ENCODE results near the gene PTPRE.
A peak's percentile ranks its signal among the peaks of the same experiment; 100 is the strongest.

PTPRE gene

DNA sequence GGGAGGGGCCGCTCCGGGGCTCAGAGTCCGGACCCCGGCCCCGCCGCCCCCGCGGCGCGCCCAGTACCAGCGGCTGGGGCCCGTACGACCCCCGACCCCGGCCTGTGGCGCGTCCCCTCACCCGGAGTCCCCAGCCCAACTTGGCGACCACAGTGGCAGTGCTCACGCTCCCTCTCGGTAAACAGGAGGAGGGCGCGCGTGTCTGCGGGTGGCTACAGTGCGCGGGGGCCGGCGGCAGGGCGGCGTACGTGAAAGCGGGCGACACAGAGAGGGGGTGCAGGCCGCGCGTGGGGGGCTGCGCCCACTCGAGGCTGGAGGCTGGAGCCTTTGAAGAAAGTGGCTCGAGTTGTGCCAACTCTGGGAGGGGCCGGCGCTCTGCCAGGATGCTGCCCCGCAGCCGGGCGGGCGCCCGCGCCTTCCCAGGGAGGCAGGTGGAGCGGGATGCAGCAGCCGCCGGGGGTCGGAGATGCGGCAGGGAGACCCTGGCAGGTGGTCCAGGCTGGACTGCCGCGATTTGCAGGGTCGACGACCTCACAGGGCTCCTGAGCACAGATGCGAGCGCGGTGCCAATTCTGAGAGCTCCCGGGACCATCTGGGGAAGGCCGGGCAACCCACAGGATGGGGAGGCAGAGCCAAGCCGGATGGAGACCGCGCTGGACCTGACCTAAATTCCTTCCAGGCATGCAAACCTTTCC, 655 bp downstream of the PTPRE start:
- Histone ChIP-seq H3K27me3 (ENCODE audit: control insufficient read depth, insufficient read depth, low read length, poor library complexity, severe bottlenecking) (peaks cover 43% of the 10 kb centered on the region), H3K36me3 (ENCODE audit: control insufficient read depth, insufficient read depth, low read length) (no peaks in the 10 kb centered on the region), H3K4me1 (ENCODE audit: control insufficient read depth, insufficient read depth, low read length) (no peaks in the 10 kb centered on the region), H3K27ac (ENCODE audit: insufficient read depth, low read depth, low read length, poor library complexity, severe bottlenecking) (no peak overlapping the region), H3K4me3 (ENCODE audit: insufficient read depth, low read depth, low read length) (peak overlapping the region; percentile 56), H3K9me3 (ENCODE audit: control insufficient read depth, low read length) (no peaks in the 10 kb centered on the region)
- 21 to 22% methylated on average over 65 of the region's 65 CpGs for WGBS, 2 experiments

DNA sequence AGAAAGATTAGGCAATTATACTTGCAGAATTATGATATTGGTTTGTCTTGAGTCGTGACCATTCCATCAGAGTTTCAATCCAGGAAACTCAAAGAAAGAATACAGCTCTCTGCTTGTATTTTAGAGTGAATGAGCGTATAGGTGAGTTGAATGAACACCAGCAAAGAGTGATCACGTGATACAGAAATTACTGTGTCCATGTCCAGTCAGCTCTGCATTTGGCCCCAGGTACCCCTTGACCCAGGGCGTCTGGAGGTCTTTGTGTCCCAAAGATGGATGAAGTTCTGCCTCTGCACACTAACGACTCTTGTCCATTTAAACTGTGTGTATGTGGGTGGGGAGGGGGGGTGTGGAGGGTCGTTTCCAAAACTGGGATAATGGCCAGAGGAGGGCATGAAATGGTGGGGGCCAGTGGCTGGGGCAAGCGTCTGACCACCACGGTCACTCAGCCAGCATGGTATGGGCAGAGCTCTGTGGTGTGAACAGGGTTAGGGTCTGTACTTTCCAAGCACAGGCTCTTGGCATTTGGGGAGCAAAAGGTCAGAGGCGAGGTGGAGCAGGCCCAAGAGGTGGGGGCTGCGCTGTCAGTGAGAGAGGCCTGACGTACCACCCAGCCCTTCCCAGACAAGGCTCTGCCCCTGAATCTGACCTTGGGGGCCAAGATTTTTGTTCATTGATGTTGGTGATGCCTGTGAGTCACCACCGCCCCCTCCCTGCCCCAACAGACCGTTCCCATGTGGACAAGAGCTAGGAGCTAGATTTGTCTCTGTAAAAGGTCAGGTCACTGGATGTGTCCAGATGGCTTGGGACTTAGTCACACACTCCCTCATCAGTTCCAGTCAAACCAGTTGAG, 1.4 kb downstream of the PTPRE start:
- 90% methylated on average over 13 of the region's 13 CpGs for WGBS, 2 experiments
- H3K9me3 ChIP-seq (ENCODE audit: control insufficient read depth, low read length) = no peaks in the 10 kb centered on the region
- peaks cover 43% of the 10 kb centered on the region for H3K27me3 ChIP-seq (ENCODE audit: control insufficient read depth, insufficient read depth, low read length, poor library complexity, severe bottlenecking)
- H3K4me1 ChIP-seq (ENCODE audit: control insufficient read depth, insufficient read depth, low read length) = no peaks in the 10 kb centered on the region
- no peak overlapping the region for H3K4me3 ChIP-seq (ENCODE audit: insufficient read depth, low read depth, low read length)
- no peak overlapping the region for H3K27ac ChIP-seq (ENCODE audit: insufficient read depth, low read depth, low read length, poor library complexity, severe bottlenecking)
- no peaks in the 10 kb centered on the region for H3K36me3 ChIP-seq (ENCODE audit: control insufficient read depth, insufficient read depth, low read length)

DNA sequence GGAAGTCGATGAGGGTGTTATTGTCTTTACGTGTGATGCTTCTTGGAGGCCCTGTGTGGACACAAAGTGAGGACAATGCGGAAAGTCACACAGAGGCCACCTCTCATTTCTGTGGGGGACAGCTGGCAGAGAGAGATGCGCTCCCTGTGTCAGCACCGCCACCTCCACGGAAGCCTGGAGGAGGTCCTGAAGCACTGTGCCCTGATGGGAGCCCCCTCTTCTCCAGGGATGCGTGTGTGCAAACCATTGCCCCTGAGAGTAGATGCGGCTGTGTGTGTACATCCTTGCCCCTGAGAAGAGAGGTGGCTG, 2.0 kb downstream of the PTPRE start:
- H3K4me1 ChIP-seq (ENCODE audit: control insufficient read depth, insufficient read depth, low read length) = no peaks in the 10 kb centered on the region
- WGBS, 2 experiments = 92 to 95% methylated on average over 8 of the region's 8 CpGs
- H3K4me3 ChIP-seq (ENCODE audit: insufficient read depth, low read depth, low read length) = no peak overlapping the region
- H3K36me3 ChIP-seq (ENCODE audit: control insufficient read depth, insufficient read depth, low read length) = no peaks in the 10 kb centered on the region
- H3K27ac ChIP-seq (ENCODE audit: insufficient read depth, low read depth, low read length, poor library complexity, severe bottlenecking) = no peak overlapping the region
- peaks cover 43% of the 10 kb centered on the region for H3K27me3 ChIP-seq (ENCODE audit: control insufficient read depth, insufficient read depth, low read length, poor library complexity, severe bottlenecking)
- no peaks in the 10 kb centered on the region for H3K9me3 ChIP-seq (ENCODE audit: control insufficient read depth, low read length)

DNA sequence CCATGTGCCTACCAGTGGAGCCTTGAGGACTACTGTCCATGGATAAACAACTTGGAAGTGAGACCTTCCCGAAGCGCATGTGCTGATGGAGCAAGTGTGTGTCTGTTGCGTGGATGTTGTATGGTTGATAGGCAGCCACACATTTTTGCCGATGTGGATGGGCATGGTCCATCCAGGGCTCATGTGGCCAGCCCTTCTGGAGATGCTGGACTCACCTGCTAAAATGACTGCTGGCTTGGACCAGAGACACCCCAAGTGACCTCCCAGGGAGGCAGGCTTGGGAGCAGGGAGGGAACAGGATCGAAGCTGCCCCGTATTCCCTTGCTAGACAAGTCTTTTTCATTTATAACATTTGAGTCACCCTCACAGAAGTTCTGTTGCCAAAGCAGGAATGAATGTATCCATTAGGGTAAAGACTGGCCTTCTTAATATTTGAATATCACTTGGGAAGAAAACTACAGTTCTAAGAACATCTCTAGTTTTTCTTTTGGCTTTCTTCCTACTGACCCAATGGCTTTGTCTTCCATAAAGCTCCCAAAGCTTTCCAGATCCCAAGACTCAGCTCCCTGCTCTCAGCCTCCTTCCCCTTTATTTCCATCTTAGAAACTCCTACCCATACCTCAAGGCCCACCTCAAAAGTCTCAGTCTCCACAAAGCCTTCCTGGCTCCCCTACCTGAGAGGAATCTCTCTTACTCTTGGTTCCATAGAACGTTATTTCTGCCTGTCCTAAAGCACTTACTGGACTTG, 3.0 kb downstream of the PTPRE start:
- Histone ChIP-seq H3K27ac (ENCODE audit: insufficient read depth, low read depth, low read length, poor library complexity, severe bottlenecking) (no peak overlapping the region), H3K4me1 (ENCODE audit: control insufficient read depth, insufficient read depth, low read length) (peaks cover 5% of the 10 kb centered on the region), H3K27me3 (ENCODE audit: control insufficient read depth, insufficient read depth, low read length, poor library complexity, severe bottlenecking) (peaks cover 43% of the 10 kb centered on the region), H3K9me3 (ENCODE audit: control insufficient read depth, low read length) (no peaks in the 10 kb centered on the region), H3K36me3 (ENCODE audit: control insufficient read depth, insufficient read depth, low read length) (no peaks in the 10 kb centered on the region), H3K4me3 (ENCODE audit: insufficient read depth, low read depth, low read length) (no peak overlapping the region)
- WGBS, 2 experiments = 95% methylated on average over 7 of the region's 7 CpGs

DNA sequence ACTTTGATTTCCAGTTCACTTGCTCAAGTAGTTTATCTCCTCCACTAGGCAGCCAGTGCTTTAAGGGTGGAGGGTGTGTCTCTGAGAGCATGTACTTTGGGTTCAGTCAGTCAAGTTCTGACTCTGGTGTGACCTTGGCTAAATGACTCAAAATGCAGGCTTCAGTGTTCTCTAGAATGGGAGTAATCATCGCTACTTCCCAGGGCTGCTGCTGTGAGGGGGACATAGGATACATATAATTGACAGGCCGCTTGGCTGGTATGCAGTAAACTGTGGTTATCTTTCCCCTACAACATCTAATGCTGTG, 3.5 kb downstream of the PTPRE start:
- Histone ChIP-seq H3K4me1 (ENCODE audit: control insufficient read depth, insufficient read depth, low read length) (peaks cover 5% of the 10 kb centered on the region), H3K36me3 (ENCODE audit: control insufficient read depth, insufficient read depth, low read length) (no peaks in the 10 kb centered on the region), H3K9me3 (ENCODE audit: control insufficient read depth, low read length) (no peaks in the 10 kb centered on the region), H3K4me3 (ENCODE audit: insufficient read depth, low read depth, low read length) (no peak overlapping the region), H3K27ac (ENCODE audit: insufficient read depth, low read depth, low read length, poor library complexity, severe bottlenecking) (no peak overlapping the region), H3K27me3 (ENCODE audit: control insufficient read depth, insufficient read depth, low read length, poor library complexity, severe bottlenecking) (peaks cover 43% of the 10 kb centered on the region)
- 93 to 96% methylated on average over 2 of the region's 2 CpGs for WGBS, 2 experiments

DNA sequence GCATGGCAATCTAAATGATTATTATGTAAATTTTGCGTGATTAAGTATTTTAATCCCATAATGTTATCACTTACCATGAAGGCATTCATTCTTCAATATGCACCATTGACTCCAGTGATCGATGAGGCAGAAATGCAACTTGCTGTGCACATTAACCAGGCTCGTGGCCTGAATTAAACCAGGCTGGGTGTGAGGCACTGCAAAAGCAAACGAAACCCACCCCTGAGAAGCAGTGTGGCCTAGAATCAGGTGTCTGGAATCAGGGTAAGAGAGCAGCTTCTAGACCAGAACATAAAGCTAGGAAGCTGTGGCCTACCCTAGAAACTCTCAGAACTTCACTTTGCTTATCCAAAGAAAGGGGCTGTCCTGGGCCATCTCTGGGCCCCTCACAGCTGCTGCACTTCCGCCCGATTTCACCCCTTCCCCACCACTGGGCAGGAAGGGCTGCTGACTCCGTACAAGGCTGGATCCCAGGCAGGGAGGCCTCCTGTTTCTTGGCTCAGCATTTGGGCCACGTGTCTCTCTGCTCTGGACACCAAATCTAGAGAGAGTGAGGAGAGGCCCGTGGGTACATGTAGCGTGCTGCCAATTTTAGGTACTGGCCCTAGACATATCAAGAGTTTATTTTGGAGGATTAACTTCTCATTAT, 4.4 kb downstream of the PTPRE start:
- H3K36me3 ChIP-seq (ENCODE audit: control insufficient read depth, insufficient read depth, low read length) = no peaks in the 10 kb centered on the region
- no peak overlapping the region for H3K27ac ChIP-seq (ENCODE audit: insufficient read depth, low read depth, low read length, poor library complexity, severe bottlenecking)
- H3K4me1 ChIP-seq (ENCODE audit: control insufficient read depth, insufficient read depth, low read length) = peaks cover 5% of the 10 kb centered on the region
- H3K9me3 ChIP-seq (ENCODE audit: control insufficient read depth, low read length) = no peaks in the 10 kb centered on the region
- peaks cover 36% of the 10 kb centered on the region for H3K27me3 ChIP-seq (ENCODE audit: control insufficient read depth, insufficient read depth, low read length, poor library complexity, severe bottlenecking)
- 89 to 91% methylated on average over 10 of the region's 10 CpGs for WGBS, 2 experiments
- H3K4me3 ChIP-seq (ENCODE audit: insufficient read depth, low read depth, low read length) = no peak overlapping the region

DNA sequence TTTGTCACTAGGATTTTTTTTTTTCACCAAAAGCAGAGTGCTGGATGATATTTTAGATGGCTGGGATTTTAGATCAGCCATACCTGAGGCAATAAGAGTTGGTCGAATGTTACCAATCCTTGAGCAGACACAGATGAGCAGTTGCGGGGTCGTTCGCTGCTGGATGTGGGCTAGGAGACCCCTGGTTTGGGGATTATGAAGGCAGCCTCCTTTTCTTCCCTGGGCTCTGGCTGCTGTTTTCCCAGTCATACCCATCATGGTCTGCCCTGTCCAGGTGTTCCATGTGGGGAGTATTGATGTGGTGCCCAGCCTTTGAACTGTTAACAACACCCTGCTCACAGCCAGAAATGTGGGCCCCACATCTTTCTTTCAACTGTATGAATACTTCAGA, 5.0 kb downstream of the PTPRE start:
- no peak overlapping the region for H3K4me3 ChIP-seq (ENCODE audit: insufficient read depth, low read depth, low read length)
- no peaks in the 10 kb centered on the region for H3K9me3 ChIP-seq (ENCODE audit: control insufficient read depth, low read length)
- peaks cover 5% of the 10 kb centered on the region for H3K4me1 ChIP-seq (ENCODE audit: control insufficient read depth, insufficient read depth, low read length)
- WGBS, 2 experiments = 97 to 98% methylated on average over 4 of the region's 4 CpGs
- no peaks in the 10 kb centered on the region for H3K36me3 ChIP-seq (ENCODE audit: control insufficient read depth, insufficient read depth, low read length)
- no peak overlapping the region for H3K27ac ChIP-seq (ENCODE audit: insufficient read depth, low read depth, low read length, poor library complexity, severe bottlenecking)
- H3K27me3 ChIP-seq (ENCODE audit: control insufficient read depth, insufficient read depth, low read length, poor library complexity, severe bottlenecking) = peaks cover 31% of the 10 kb centered on the region

DNA sequence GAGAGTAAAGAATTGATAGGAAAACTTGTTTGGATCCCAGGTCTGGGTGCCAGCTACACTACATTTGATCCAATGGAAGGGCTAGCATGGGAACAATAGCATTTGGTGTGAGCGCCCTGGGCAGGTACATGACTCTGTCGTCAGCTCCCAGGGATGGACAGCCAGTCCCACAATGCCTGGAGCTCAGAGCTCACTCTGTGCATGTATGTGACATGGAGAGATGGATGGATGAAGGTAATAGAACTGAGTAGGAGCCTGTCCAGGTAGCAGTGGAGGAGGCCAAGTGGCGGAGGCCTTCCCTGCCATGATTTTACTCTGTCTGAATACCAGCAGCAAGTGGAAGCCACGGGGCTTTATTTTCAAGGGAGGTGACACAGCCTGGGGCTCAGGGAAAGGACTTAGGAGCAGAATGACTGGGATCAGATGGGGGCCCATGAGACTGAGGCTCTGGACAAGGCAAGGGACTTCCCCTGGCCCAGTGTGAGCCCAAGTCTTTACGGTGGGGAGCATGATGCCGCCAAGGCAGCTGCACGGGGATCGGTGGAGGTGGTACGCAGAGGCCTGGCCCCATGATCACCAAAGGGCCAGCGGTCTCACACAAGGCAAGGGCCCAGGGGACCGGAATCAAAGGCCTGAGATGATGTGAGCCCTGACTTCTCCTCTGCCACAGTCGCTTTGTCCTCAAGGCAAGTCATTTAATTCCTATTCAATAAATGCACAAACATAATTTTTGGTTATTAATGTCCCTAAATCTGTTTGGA, 5.9 kb downstream of the PTPRE start:
- Histone ChIP-seq H3K4me3 (ENCODE audit: insufficient read depth, low read depth, low read length) (no peak overlapping the region), H3K27ac (ENCODE audit: insufficient read depth, low read depth, low read length, poor library complexity, severe bottlenecking) (no peak overlapping the region), H3K27me3 (ENCODE audit: control insufficient read depth, insufficient read depth, low read length, poor library complexity, severe bottlenecking) (peaks cover 22% of the 10 kb centered on the region), H3K4me1 (ENCODE audit: control insufficient read depth, insufficient read depth, low read length) (peaks cover 5% of the 10 kb centered on the region), H3K9me3 (ENCODE audit: control insufficient read depth, low read length) (no peaks in the 10 kb centered on the region), H3K36me3 (ENCODE audit: control insufficient read depth, insufficient read depth, low read length) (no peaks in the 10 kb centered on the region)
- 93 to 94% methylated on average over 12 of the region's 12 CpGs for WGBS, 2 experiments

DNA sequence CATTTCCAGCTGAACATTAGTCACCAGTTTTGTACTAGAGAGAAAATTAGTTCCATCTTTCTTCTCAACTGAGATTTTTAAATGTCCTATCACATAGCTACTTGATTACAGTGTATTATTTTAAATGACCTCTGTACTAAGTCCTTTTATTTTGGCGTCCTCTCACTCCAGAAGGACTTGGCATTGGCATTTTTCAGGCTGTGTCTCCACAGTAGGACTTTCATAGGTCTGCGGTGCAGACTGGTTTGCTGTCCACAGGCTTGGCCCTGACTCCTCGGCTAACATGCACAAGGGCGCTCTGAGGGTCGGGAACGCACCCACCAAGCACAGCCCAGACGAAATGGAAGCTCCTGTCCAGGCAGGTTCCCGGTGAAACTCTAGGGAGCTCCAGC, 6.5 kb downstream of the PTPRE start:
- Histone ChIP-seq H3K4me1 (ENCODE audit: control insufficient read depth, insufficient read depth, low read length) (peaks cover 5% of the 10 kb centered on the region), H3K4me3 (ENCODE audit: insufficient read depth, low read depth, low read length) (no peak overlapping the region), H3K36me3 (ENCODE audit: control insufficient read depth, insufficient read depth, low read length) (no peaks in the 10 kb centered on the region), H3K9me3 (ENCODE audit: control insufficient read depth, low read length) (no peaks in the 10 kb centered on the region), H3K27me3 (ENCODE audit: control insufficient read depth, insufficient read depth, low read length, poor library complexity, severe bottlenecking) (peaks cover 16% of the 10 kb centered on the region), H3K27ac (ENCODE audit: insufficient read depth, low read depth, low read length, poor library complexity, severe bottlenecking) (no peak overlapping the region)
- WGBS, 2 experiments = 93% methylated on average over 8 of the region's 8 CpGs

Measured in ectodermal cell (in vitro differentiated cells).